IgD-negative memory B cell (primary cell): ENCODE data around the gene ZNF669. TPM values are rescaled to one million over a fixed set of nuclear protein-coding genes. Genes with fewer than 3 reads are reported as not detected.

Source experiments
- H3K27ac Mint-ChIP-seq, 3 donors: one replicate each; pipeline ENCODE4 v1.8.0; 2020 to 2022; ENCODE audit warnings: mild to moderate bottlenecking in 3 of 3, mixed read lengths in 3 of 3, moderate library complexity in 1 of 3
- H3K27me3 Mint-ChIP-seq: one replicate; pipeline ENCODE4 v1.8.0; 2021; ENCODE audit warnings: mixed read lengths
- H3K36me3 Mint-ChIP-seq: one replicate; pipeline ENCODE4 v1.8.0; 2020; ENCODE audit warnings: mild to moderate bottlenecking, mixed read lengths
- H3K4me1 Mint-ChIP-seq, 3 donors: one replicate each; pipeline ENCODE4 v1.8.0; 2020 to 2022; ENCODE audit warnings: mixed read lengths in 3 of 3, mild to moderate bottlenecking in 1 of 3
- H3K4me3 Mint-ChIP-seq, 4 donors: one replicate each; pipeline ENCODE4 v1.8.0; 2020 to 2022; ENCODE audit warnings: mild to moderate bottlenecking in 4 of 4, mixed read lengths in 4 of 4, moderate library complexity in 3 of 4
- H3K9me3 Mint-ChIP-seq, 3 donors: one replicate each; pipeline ENCODE4 v1.8.0; 2020 to 2021; ENCODE audit warnings: mixed read lengths in 3 of 3, mild to moderate bottlenecking in 1 of 3
- polyA plus RNA-seq: library from polyadenylated mRNA; unstranded; fragments of 300-500 nt; fragmentation: Illumina TruSeq; gene quantifications from one replicate; pipeline ENCODE4 v1.2.3, GENCODE V29; 2021

The ZNF669 gene
- polyA plus RNA-seq, 1 donor from 2014 or later, result 26.5 TPM

- H3K9me3 Mint-ChIP-seq, result peaks cover 23 to 34% (median 23%) of the 10 kb centered on the region in 3 donors
- peaks cover 0 to 2% (median 1%) of the 10 kb centered on the region in 3 donors for H3K4me1 Mint-ChIP-seq
- H3K27ac Mint-ChIP-seq, result no peak overlapping the region
- H3K27me3 Mint-ChIP-seq, result peaks cover 2% of the 10 kb centered on the region
- H3K4me3 Mint-ChIP-seq, result no peak overlapping the region
- peaks cover 29% of the 10 kb centered on the region for H3K36me3 Mint-ChIP-seq
These were observed 7.6 kb downstream of the ZNF669 start for GRCh38 chr1:247096544-247096943.

DNA sequence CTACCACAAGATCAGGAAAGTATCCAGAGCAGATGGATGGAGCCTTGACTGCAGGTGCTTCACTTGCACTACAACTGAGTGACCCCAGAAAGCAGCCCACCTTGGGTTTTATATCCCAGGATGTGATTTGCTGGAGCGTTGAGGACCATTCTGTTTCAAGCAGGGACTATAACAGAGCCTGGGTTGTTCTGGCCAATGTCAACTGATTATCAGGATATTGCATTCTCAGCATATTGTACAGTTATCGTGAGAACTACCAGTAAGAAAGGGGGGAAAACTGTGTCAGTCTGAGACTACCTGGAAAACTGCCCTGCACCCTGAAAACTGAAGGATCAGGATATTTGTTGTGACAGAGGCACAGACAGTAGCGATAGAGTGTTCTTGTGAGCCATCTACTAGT, 8.0 kb downstream of the ZNF669 start:
- no peak overlapping the region for H3K27ac Mint-ChIP-seq
- peaks cover 0 to 2% (median 1%) of the 10 kb centered on the region in 3 donors for H3K4me1 Mint-ChIP-seq
- peak overlapping the region in 1 of 4 donors; percentile 30 for H3K4me3 Mint-ChIP-seq
- H3K27me3 Mint-ChIP-seq, result peaks cover 2% of the 10 kb centered on the region
- peaks cover 22 to 30% (median 23%) of the 10 kb centered on the region in 3 donors for H3K9me3 Mint-ChIP-seq
- peaks cover 25% of the 10 kb centered on the region for H3K36me3 Mint-ChIP-seq

- Mint-ChIP-seq H3K27ac (no peak overlapping the region), H3K27me3 (peaks cover 2% of the 10 kb centered on the region), H3K36me3 (peaks cover 2% of the 10 kb centered on the region), H3K4me3 (no peak overlapping the region), H3K4me1 (no peaks in the 10 kb centered on the region), H3K9me3 (peaks cover 0 to 1% (median 0%) of the 10 kb centered on the region in 3 donors)
These were observed 13.7 kb downstream of the ZNF669 start for GRCh38 chr1:247090455-247090854.

DNA sequence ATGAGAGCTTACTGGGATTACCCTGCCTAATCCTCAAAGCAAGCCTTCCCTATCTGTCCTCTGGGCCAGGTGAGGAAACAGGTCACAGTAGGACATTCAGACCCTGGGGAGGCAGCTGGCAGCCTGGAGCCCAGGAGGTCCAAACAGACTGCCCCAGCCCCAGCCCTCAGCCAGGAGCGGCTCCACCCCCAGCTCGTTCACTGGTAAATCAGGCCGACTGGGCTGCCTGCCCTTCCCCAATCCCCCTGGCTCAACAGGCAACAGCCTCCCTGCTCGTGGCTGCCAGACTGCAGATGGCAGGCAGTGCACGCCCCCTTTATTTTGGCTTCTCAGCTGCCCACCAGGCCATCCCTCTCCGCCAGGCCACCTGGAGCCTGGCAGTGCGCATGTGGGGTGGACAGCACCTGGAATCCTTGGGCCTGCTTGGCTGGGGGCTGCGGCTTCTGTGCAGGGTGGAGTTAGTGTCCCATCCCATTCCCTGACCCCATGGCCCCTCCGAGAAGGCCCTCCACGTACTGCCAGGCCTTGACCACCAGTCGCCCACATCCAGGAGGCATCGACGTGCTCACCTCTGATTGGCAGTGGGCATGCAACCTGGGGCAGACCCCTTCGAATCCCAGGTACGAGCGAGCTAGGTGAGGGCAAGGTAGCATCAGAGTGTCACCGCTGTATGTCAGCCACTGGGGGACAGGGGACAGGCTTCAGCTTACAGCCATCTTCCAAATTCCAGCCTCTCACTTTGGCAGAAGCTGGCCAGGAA, 14.4 kb downstream of the ZNF669 start:
- Mint-ChIP-seq H3K9me3 (peaks cover 0 to 5% (median 0%) of the 10 kb centered on the region in 3 donors), H3K4me3 (no peak overlapping the region), H3K36me3 (peaks cover 2% of the 10 kb centered on the region), H3K27me3 (peaks cover 2% of the 10 kb centered on the region), H3K4me1 (no peaks in the 10 kb centered on the region), H3K27ac (no peak overlapping the region)

DNA sequence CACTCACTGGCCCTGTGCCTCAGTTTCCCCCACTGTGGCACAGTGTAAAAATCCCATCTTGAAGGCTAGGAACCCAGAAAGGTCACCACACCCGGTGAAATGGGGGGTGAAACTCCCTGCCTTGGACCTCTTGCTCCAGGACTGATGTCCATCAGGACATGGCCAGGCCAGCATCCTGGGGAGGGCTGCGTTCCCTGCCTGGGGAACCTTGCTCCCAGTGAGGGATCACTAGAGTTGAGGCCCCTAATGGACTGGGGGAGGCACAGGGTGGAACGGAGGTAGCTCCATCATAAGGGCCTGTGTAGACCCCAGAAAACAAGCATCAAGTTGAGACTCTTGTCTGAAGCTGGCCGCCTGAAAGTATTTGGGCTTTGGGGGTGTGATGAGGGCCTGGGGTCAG, 15.2 kb downstream of the ZNF669 start:
- H3K27me3 Mint-ChIP-seq, result peaks cover 2% of the 10 kb centered on the region
- no peak overlapping the region for H3K27ac Mint-ChIP-seq
- H3K36me3 Mint-ChIP-seq, result peaks cover 2% of the 10 kb centered on the region
- peaks cover 0 to 6% (median 0%) of the 10 kb centered on the region in 3 donors for H3K9me3 Mint-ChIP-seq
- no peaks in the 10 kb centered on the region for H3K4me1 Mint-ChIP-seq
- no peak overlapping the region for H3K4me3 Mint-ChIP-seq

- Mint-ChIP-seq H3K9me3 (peaks cover 0 to 8% (median 0%) of the 10 kb centered on the region in 3 donors), H3K4me3 (no peak overlapping the region), H3K27me3 (peaks cover 2% of the 10 kb centered on the region), H3K36me3 (no peaks in the 10 kb centered on the region), H3K27ac (no peak overlapping the region), H3K4me1 (no peaks in the 10 kb centered on the region)
These were observed 16.9 kb downstream of the ZNF669 start for GRCh38 chr1:247087256-247087655.

DNA sequence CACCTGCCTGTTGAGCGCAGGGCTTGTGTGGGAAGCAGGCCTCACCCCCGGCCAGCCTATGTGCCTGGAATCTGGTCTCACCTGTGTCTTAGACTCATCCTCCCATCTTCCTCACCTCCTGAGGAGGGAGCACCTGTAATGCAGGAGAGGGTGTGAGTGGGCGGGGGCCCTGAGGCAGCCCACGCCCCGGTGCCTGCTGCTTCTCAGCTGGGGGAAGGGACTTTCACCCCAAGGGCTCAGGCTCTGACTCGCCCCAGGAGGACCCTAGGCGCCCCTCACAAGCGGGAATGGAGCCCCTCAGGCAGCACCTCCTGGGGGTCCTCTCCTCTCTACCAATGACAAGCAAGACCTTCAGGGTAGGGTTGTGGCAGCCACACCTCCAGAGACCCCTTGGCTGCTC, 18.8 kb downstream of the ZNF669 start:
- no peaks in the 10 kb centered on the region for H3K4me1 Mint-ChIP-seq
- peaks cover 0 to 8% (median 0%) of the 10 kb centered on the region in 3 donors for H3K9me3 Mint-ChIP-seq
- no peak overlapping the region for H3K27ac Mint-ChIP-seq
- peaks cover 1% of the 10 kb centered on the region for H3K27me3 Mint-ChIP-seq
- peak overlapping the region in 1 of 4 donors; percentile 18 for H3K4me3 Mint-ChIP-seq
- no peaks in the 10 kb centered on the region for H3K36me3 Mint-ChIP-seq

GRCh38 chr1:247084771-247085170, 19.4 kb downstream of the ZNF669 start:
- no peaks in the 10 kb centered on the region for H3K36me3 Mint-ChIP-seq
- H3K4me1 Mint-ChIP-seq, result peaks cover 0 to 2% (median under 1%) of the 10 kb centered on the region in 3 donors
- H3K27me3 Mint-ChIP-seq, result peaks cover 1% of the 10 kb centered on the region
- no peak overlapping the region for H3K27ac Mint-ChIP-seq
- H3K4me3 Mint-ChIP-seq, result peak overlapping the region in 1 of 4 donors; percentile 18
- peaks cover 0 to 8% (median 0%) of the 10 kb centered on the region in 3 donors for H3K9me3 Mint-ChIP-seq

DNA sequence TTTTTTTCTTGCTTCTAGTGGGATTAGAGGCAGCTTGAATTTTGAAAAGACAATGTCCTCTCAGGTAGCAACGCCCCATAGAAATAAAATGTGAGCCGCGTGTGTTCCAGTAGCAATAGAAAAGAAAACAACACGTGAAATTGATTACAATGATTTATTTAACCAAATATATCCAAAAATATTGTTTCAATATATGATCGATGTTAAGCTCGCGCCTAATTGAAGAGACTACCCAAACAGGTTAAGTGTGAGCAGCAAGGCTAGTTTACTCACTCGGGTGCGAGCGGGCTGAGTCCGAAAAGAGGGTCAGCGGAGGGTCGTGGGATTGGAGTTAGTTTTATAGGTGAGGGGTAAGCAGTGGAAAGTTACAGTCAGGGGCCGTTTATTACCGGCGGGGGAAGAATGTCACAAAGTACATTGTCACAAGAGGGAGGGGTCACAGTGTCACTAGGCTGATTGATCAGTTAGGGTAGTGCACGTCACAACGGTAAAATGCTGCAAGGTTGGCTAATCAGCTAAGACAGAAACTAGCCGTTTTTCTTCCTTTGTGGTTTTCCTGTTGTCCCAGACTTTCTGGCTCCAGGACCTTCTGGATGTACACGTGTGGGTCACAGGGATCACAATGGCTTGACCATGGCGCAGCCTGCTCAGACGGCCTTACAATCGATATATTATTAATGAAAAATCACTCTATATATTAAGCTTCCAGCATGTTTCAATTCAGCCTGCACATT, 24.8 kb downstream of the ZNF669 start:
- peak overlapping the region; percentile 94 to 99 (median 96) for H3K4me3 Mint-ChIP-seq
- peaks cover 1% of the 10 kb centered on the region for H3K27me3 Mint-ChIP-seq
- H3K4me1 Mint-ChIP-seq, result peaks cover 19 to 26% (median 24%) of the 10 kb centered on the region in 3 donors
- H3K36me3 Mint-ChIP-seq, result no peaks in the 10 kb centered on the region
- peak overlapping the region; percentile 66 to 90 (median 89) for H3K27ac Mint-ChIP-seq
- peaks cover 0 to 6% (median 4%) of the 10 kb centered on the region in 3 donors for H3K9me3 Mint-ChIP-seq

GRCh38 chr1:247078258-247079140, 25.7 kb downstream of the ZNF669 start, which contains the start of gene ZNF670:
ZNF670 (minus strand) TSS chr1:247078811; CDS start chr1:247078596, 215 bp downstream.
- no peaks in the 10 kb centered on the region for H3K36me3 Mint-ChIP-seq
- H3K4me3 Mint-ChIP-seq, result peak within 1 kb of the TSS; percentile 94 to 99 (median 96)
- peaks cover 0 to 6% (median 6%) of the 10 kb centered on the region in 3 donors for H3K9me3 Mint-ChIP-seq
- peaks cover 1% of the 10 kb centered on the region for H3K27me3 Mint-ChIP-seq
- H3K27ac Mint-ChIP-seq, result peak within 1 kb of the TSS; percentile 66 to 90 (median 89)
- H3K4me1 Mint-ChIP-seq, result peaks cover 20 to 30% (median 28%) of the 10 kb centered on the region in 3 donors

GRCh38 chr1:247077876-247078257, 26.3 kb downstream of the ZNF669 start:
- H3K9me3 Mint-ChIP-seq, result peaks cover 0 to 7% (median 6%) of the 10 kb centered on the region in 3 donors
- H3K27ac Mint-ChIP-seq, result peak overlapping the region; percentile 36 to 89 (median 56)
- H3K4me1 Mint-ChIP-seq, result peaks cover 21 to 32% (median 28%) of the 10 kb centered on the region in 3 donors
- H3K36me3 Mint-ChIP-seq, result no peaks in the 10 kb centered on the region
- peak overlapping the region; percentile 94 to 99 (median 96) for H3K4me3 Mint-ChIP-seq
- peaks cover 1% of the 10 kb centered on the region for H3K27me3 Mint-ChIP-seq

DNA sequence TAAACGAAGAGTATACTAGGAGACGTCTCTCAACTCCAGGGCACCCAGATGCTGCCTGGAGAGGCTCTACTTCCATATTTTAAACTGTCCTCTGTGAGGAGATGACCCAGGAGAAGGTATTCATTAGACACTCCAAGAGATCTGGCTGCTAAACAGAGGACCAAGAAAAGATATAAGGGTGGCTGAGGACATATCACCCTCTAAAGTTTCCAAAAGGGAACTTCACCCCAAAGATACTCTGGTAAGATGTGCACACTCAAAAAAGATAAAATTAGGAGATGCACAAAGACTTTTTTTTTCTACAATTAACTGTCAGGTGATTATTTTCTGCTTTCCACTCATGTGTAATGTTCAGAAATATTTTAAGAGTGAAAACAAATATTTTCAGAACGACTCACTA, 26.9 kb downstream of the ZNF669 start:
- no peaks in the 10 kb centered on the region for H3K36me3 Mint-ChIP-seq

GRCh38 chr1:247070645-247071044, 33.5 kb downstream of the ZNF669 start:
- Mint-ChIP-seq H3K27ac (no peak overlapping the region), H3K27me3 (no peaks in the 10 kb centered on the region), H3K4me3 (no peak overlapping the region), H3K36me3 (peaks cover 3% of the 10 kb centered on the region), H3K4me1 (peaks cover 6 to 21% (median 17%) of the 10 kb centered on the region in 3 donors), H3K9me3 (peaks cover 4 to 26% (median 25%) of the 10 kb centered on the region in 3 donors)

More for the DNA sequence above, 26.9 kb downstream of the ZNF669 start:
- Mint-ChIP-seq H3K4me1 (peaks cover 21 to 34% (median 28%) of the 10 kb centered on the region in 3 donors), H3K27me3 (peaks cover 1% of the 10 kb centered on the region), H3K9me3 (peaks cover 0 to 6% (median 5%) of the 10 kb centered on the region in 3 donors), H3K27ac (peak overlapping the region in 2 of 3 donors; percentile 18 to 89), H3K4me3 (peak overlapping the region; percentile 94 to 99 (median 96))

DNA sequence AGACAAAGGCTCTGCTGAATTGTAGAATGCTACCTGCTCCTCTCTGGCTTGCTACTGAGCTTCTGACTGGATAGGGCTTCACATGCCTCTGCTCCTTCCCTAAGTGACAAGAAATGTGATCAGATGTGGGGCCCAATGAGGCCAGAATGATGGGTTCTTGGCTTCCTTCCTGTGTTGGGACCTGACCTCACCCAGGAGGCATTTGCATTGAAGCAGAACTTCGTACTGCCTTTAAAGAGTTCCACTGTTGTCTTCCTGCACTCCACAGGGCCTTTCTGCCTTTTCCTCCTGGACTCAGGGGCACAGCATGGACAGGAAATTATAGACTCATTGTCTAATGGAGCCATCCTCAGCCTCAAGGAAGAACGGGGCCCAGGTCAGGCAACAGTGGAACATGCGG, 39.9 kb downstream of the ZNF669 start:
- Mint-ChIP-seq H3K9me3 (peaks cover 2 to 41% (median 17%) of the 10 kb centered on the region in 3 donors), H3K4me3 (no peak overlapping the region), H3K27me3 (no peaks in the 10 kb centered on the region), H3K36me3 (peaks cover 3% of the 10 kb centered on the region), H3K27ac (no peak overlapping the region), H3K4me1 (peaks cover 4 to 7% (median 6%) of the 10 kb centered on the region in 3 donors)
